Thoracic aorta (tissue), 2 donors: Measurements from ENCODE around the gene MEIKIN. TPM values are rescaled to one million over a fixed set of nuclear protein-coding genes. Genes with fewer than 3 reads are reported as not detected.
"Not testable (repeated sequence)": the region's sequence is repeated elsewhere in the genome, so short reads cannot be mapped to it uniquely, and the experiment has no call there.

Experiments
- ATAC-seq: fragments of 150-250 bp; one replicate; pipeline ENCODE4 v1.8.0; 2017; ENCODE audit warnings: low read depth; ENCODE audit not compliant: insufficient number of reproducible peaks, low FRiP score
- DNase-seq: peaks from one replicate; pipeline ENCODE4 v3.0.0-alpha.2; 2020; ENCODE audit warnings: low spot score
- H3K27ac ChIP-seq, 2 donors: fragments of 200-600 bp; sonication (generic); 1 replicate in 1 of 2; 2 replicates in 1 of 2; pipeline ENCODE4 v1.5.1; 2016; ENCODE audit warnings: mild to moderate bottlenecking in 2 of 2, moderate library complexity in 2 of 2
- H3K27me3 ChIP-seq: fragments of 200-600 bp; sonication (generic); replicated peaks from 2 replicates; pipeline ENCODE4 v1.6.0; 2016; ENCODE audit warnings: mild to moderate bottlenecking; ENCODE audit not compliant: insufficient read depth
- H3K36me3 ChIP-seq: fragments of 200-600 bp; sonication (generic); one replicate; pipeline ENCODE4 v1.5.1; 2016
- H3K4me1 ChIP-seq, 2 donors: fragments of 200-600 bp; sonication (generic); 1 replicate in 1 of 2; 2 replicates in 1 of 2; pipeline versions ENCODE4 v1.5.1 to v1.6.0; 2016; ENCODE audit warnings: low read depth in 2 of 2, mild to moderate bottlenecking in 1 of 2; ENCODE audit not compliant: control insufficient read depth in 1 of 2
- H3K4me3 ChIP-seq: fragments of 200-600 bp; sonication (generic); 2 replicates; pipeline ENCODE4 v1.5.1; 2016; ENCODE audit warnings: mild to moderate bottlenecking
- H3K9me3 ChIP-seq: fragments of 200-600 bp; sonication (generic); 2 replicates; pipeline ENCODE4 v1.5.1; 2016
- total RNA-seq, 2 donors: library from RNA; depleted of rRNA; stranded (reverse); fragments of >200 nt; gene quantifications; one replicate each; pipeline versions ENCODE4 v1.1.0 to v1.2.3, GENCODE V29; 2016
- TF ChIP-seq, protein P1 (sequence below): fragments of 200-600 bp; sonication (generic); IDR thresholded peaks from one replicate; pipeline ENCODE4 v1.5.1; 2019; ENCODE audit warnings: antibody characterized with exemption

MEIKIN gene
- total RNA-seq, 2 donors from 2014 or later = not detected

GRCh38 chr5:131855452-131855851 is 90.0 kb downstream of the MEIKIN start:
- DNase-seq (no peak), ATAC-seq (no peak)
- no peak overlapping the region for H3K27ac ChIP-seq
- TF ChIP-seq, protein P1, sequence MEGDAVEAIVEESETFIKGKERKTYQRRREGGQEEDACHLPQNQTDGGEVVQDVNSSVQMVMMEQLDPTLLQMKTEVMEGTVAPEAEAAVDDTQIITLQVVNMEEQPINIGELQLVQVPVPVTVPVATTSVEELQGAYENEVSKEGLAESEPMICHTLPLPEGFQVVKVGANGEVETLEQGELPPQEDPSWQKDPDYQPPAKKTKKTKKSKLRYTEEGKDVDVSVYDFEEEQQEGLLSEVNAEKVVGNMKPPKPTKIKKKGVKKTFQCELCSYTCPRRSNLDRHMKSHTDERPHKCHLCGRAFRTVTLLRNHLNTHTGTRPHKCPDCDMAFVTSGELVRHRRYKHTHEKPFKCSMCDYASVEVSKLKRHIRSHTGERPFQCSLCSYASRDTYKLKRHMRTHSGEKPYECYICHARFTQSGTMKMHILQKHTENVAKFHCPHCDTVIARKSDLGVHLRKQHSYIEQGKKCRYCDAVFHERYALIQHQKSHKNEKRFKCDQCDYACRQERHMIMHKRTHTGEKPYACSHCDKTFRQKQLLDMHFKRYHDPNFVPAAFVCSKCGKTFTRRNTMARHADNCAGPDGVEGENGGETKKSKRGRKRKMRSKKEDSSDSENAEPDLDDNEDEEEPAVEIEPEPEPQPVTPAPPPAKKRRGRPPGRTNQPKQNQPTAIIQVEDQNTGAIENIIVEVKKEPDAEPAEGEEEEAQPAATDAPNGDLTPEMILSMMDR = no peak
- no peaks in the 10 kb centered on the region for H3K27me3 ChIP-seq
- H3K4me1 ChIP-seq = no peaks in the 10 kb centered on the region
- no peaks in the 10 kb centered on the region for H3K9me3 ChIP-seq
- H3K36me3 ChIP-seq = no peaks in the 10 kb centered on the region
- no peak overlapping the region for H3K4me3 ChIP-seq

- Histone ChIP-seq H3K4me3 (no peak overlapping the region), H3K27ac (no peak overlapping the region), H3K27me3 (no peaks in the 10 kb centered on the region), H3K4me1 (no peaks in the 10 kb centered on the region), H3K9me3 (no peaks in the 10 kb centered on the region), H3K36me3 (no peaks in the 10 kb centered on the region)
- no peak for ATAC-seq
- DNase-seq = no peak
- TF ChIP-seq, protein P1 = no peak
Measured at GRCh38 chr5:131854134-131854533, 91.3 kb downstream of the MEIKIN start.

GRCh38 chr5:131848662-131849061 is 96.8 kb downstream of the MEIKIN start:
- Histone ChIP-seq H3K9me3 (peaks cover 22% of the 10 kb centered on the region), H3K36me3 (no peaks in the 10 kb centered on the region), H3K27ac (no peak overlapping the region), H3K4me1 (no peaks in the 10 kb centered on the region), H3K27me3 (no peaks in the 10 kb centered on the region), H3K4me3 (no peak overlapping the region)
- DNase-seq = no peak
- no peak for ATAC-seq
- TF ChIP-seq, protein P1 = no peak

DNA sequence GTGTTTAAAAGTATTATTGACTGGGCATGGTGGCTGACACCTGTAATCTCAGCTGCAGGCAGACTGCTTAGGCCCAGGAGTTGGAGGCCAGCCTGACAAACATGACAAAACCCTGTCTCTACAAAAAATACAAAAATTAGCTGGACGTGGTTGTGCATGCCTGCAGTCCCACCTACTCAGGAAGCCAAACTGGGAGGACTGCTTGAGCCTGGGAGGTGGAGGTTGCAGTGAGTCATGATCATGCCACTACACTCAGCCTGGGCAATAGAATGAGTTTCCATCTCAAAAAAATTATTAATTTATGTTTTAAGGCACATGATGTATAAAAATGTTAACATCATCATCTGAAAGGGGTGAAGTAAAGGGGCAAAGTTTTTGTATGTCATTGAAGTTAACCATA is 98.9 kb downstream of the MEIKIN start:
- no peaks in the 10 kb centered on the region for H3K4me1 ChIP-seq
- DNase-seq (no peak), ATAC-seq (no peak)
- H3K27ac ChIP-seq = no peak overlapping the region
- no peak overlapping the region for H3K4me3 ChIP-seq
- no peaks in the 10 kb centered on the region for H3K27me3 ChIP-seq
- TF ChIP-seq, protein P1 = no peak
- no peaks in the 10 kb centered on the region for H3K36me3 ChIP-seq
- H3K9me3 ChIP-seq = peaks cover 22% of the 10 kb centered on the region

DNA sequence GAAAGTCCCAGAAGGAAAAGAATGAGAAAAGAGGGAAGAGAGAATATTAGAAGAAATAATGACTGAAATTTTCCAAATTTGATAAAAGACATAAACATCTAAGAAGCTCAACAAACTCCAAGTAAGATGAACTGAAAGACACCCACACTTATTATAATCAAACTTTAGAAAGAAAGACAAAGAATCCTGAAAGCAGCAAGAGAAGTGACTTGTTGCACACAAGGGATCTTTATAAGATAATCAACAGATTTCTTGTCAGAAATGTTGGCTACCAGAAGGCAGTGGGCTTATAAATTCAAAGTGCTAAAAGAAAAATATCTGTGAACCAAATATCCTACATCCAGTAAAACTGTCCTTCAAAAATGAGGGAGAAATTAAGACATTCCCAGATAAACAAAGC is 99.6 kb downstream of the MEIKIN start:
- Histone ChIP-seq H3K9me3 (peaks cover 22% of the 10 kb centered on the region), H3K4me1 (no peaks in the 10 kb centered on the region), H3K27me3 (no peaks in the 10 kb centered on the region), H3K4me3 (no peak overlapping the region), H3K27ac (no peak overlapping the region), H3K36me3 (no peaks in the 10 kb centered on the region)
- TF ChIP-seq, protein P1 = no peak
- ATAC-seq = no peak
- no peak for DNase-seq

- ATAC-seq, H3K27ac ChIP-seq, H3K27me3 ChIP-seq, DNase-seq, H3K4me3 ChIP-seq, H3K4me1 ChIP-seq, H3K36me3 ChIP-seq: not testable (repeated sequence)
- peaks cover 14% of the 10 kb centered on the region for H3K9me3 ChIP-seq
Measured at GRCh38 chr5:131842971-131843370, 102.5 kb downstream of the MEIKIN start.

DNA sequence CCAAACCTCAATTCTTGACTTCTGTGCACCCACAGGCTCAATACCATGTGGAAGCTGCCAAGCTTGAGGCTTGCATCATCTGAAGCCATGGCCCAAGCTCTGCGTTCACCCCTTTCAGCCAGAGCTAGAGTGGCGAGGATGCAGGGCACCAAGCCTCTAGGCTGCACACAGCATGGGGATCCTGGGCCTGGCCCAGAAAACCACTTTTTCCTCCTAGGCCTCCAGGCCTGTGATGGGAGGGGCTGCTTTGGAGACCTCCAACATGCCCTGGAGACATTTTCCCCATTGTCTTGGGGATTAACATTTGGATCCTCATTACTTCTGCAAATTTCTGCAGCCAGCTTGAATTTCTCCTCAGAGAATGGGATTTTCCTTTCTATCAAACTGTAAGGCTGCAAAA is 112.8 kb downstream of the MEIKIN start:
- H3K27me3 ChIP-seq, DNase-seq, H3K36me3 ChIP-seq, H3K4me1 ChIP-seq, H3K9me3 ChIP-seq, ATAC-seq, H3K4me3 ChIP-seq, H3K27ac ChIP-seq: not testable (repeated sequence)
